Right ventricle myocardium inferior (tissue), 1 donor: Measurements from ENCODE around the gene ZBTB20. TPM values are rescaled to one million over a fixed set of nuclear protein-coding genes. Genes with fewer than 3 reads are reported as not detected.

ENCODE experiments used
- ATAC-seq: fragments of 200-7000 bp; cut with Tn5 transposase; one replicate; pipeline ENCODE4 v1.9.1; 2020; ENCODE audit warnings: mild to moderate bottlenecking, moderate library complexity
- DNase-seq: peaks from one replicate; pipeline ENCODE4 v3.0.0; 2021; ENCODE audit errors: missing footprints
- intact Hi-C: fragments of 100-400 bp; cut with DNase I; formaldehyde crosslinking; loops from one replicate; pipeline ENCODE4 v1.11.0; 2022
- total RNA-seq: library from RNA; stranded (reverse); fragmentation: NEBNext Ultra II Directional; extraction: Animal tissue kit (Norgen Biotek cat#: 25700); gene quantifications from one replicate; pipeline ENCODE4 v1.2.1, GENCODE V29; 2021
- donor health status: DM: no; HTN: yes; CAD: no; lungs with severe emphysema.

Gene ZBTB20
- total RNA-seq, 1 donor from 2014 or later: 55.7 TPM

DNA sequence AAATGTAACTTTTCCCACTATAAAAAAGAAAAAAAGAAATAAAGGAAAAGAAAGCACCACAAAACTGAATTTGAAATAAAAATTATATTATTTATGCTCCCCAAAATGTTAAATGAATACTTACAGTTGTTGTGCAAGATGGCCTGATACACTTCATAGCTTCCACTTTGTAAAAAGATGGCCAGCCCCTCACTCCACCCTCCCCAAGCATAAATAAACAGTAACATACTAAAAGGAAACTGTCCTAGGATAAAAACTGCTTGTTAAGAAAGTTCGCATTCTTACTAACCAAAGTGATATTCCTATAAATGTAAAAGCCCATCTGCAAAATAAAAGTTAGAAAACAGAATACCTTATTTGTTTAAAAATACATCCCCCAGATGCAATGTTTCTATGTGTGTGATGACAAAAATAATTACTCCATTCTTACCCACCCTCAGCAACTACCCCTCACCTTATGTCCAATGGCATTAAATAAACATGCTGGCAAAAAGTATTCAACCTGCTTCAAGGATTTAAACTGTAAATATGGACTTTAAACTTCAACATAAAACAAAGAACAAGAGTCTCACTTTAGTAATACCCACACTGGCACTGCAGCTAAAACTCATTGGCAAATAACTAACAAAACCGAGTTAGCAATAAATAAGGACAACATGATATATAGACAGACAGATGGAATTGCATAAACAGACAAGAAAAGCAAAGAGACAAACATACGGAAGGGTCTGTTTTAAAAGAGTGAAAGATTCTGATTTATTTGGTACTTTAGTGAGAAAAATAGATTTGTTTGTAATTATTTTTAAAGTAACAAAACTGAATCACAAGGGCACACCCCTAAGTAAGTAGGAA is 47.7 kb downstream of the ZBTB20 start:
- ATAC-seq (no peak), DNase-seq (no peak)
- intact Hi-C loops: loop anchor here (2.0 to 10.0 kb wide), 2 partner anchors 47 to 475 kb away; partner anchors contain the start of gene ZBTB20

DNA sequence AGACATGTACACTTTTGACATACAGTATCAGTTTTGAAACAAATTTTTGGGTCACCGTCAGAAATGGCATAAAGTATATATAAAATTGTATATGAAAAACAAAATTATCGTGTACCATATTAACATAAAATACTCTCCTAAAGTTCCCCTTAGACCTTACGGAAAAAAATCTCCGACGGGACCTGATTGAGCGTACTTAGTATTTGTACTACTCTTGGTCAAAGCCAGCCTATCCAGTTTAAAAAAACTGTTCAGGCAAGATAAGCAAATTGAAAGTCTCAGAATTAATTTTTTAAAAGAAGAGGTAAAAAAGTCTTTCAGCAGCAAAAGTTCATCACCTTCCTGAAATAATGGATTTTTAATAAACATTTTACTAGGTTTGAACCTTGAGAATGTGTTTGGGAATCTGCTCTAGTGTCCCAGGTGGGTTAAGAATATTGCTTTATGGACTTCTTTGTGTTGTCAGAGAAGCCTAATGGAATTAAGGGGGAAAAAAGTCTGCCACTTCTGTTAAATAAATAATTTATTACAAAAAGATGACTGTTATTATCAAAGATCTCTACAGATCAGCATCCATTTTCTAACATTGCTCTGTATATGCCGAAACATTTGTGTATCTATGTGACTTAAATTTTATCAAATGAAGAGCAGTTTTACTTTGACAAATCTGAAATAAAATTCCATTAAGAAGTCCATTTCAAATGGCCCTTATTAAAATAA is 48.6 kb downstream of the ZBTB20 start:
- intact Hi-C loops: loop anchor here (2.0 to 10.0 kb wide), 2 partner anchors 48 to 474 kb away; partner anchors contain the start of gene ZBTB20

DNA sequence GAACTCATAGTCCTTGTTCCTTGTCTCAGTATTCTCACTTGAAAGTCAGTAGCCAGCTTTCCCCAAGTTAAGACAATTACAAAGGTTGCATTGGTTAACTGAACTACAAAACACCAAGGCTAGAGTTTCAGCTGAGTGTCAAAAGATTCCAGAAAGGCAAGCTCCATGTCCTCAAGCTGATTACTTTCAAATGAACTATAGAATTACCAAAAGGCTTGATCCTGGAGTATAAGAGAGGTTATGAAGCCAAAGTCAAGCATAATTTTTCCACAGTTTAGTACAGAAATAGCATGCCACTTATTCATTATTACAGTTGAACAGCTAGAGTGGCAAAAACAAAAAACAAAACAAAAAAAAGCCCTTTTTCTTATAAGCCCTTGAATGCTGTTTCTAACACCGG is 51.9 kb downstream of the ZBTB20 start:
- no peak for DNase-seq
- intact Hi-C loops: loop anchor here (10.0 kb wide), 1 partner anchor 470 kb away; no protein-coding TSS in a partner anchor
- no peak for ATAC-seq

More for the DNA sequence above, 48.6 kb downstream of the ZBTB20 start:
- no peak for ATAC-seq
- no peak for DNase-seq

DNA sequence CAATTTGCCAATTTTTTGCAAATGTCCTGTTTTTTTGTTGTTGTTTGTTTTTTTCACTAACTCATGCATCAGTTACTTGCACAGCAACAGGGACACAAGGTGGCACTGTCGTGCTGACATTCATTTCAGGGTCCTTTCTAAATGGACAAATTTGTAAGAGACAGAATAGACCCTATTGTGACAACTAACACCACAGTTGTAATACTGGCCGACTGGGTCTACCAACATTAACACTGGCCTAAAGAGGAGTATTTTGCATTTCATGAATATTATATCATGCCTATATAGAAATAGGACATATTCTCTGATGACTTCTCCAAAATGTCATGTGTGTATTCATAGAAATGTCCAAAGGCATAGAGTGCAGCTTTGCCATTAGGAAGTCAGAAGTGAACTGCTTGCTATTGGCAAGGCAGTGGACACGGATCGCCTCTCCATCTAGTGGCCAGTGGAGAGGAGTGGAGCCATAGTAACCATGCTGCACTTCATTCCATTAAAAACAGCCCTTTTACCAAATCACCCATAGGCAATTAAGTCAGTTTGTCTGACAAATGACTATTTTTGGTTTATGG is 54.8 kb downstream of the ZBTB20 start:
- intact Hi-C loops: loop anchor here (2.0 to 10.0 kb wide), 4 partner anchors 50 to 468 kb away; no protein-coding TSS in a partner anchor
- ATAC-seq: peak; percentile 98
- DNase-seq: peak; percentile 71

DNA sequence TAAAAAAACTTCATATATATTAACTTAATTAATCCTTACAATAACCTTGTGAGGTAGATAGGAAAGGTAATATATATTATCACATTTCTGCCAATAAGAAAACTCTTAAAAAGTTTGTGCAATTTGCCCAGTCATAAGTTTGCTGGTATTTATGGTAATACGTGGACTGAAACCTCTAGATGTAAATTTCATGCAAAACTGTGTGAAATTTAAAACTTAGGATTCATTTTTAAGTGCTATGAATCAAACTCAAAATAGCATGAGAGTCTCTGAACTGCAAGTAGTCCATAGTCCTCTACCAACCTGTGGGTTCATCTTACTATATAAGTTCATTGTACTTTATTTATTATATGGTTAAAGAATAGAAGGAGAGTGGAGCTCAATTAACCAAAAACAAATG is 56.4 kb downstream of the ZBTB20 start:
- DNase-seq (no peak), ATAC-seq (no peak)
- intact Hi-C loops: loop anchor here (5.0 to 10.0 kb wide), 3 partner anchors 48 to 466 kb away; no protein-coding TSS in a partner anchor

DNA sequence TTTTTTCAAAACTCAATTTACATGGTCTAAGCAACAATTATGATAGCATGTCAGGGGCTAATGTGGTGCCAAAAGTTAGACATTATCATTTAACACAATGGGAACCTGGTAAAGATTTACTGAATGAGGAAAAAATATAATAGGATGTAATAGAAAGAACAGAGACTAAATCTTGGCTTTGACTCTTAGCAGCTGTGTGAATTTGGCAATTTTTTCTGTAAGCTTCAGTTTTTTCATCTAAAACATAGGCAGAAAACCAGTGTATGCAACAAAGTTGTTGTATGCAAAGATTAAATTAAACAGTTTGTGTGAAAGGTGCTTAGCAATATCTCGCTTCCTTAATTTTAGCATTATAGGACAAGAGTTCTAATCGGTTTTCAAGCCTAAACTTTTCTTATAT is 57.6 kb downstream of the ZBTB20 start:
- ATAC-seq (no peak), DNase-seq (no peak)
- intact Hi-C loops: loop anchor here (10.0 kb wide), 1 partner anchor 705 kb away; no protein-coding TSS in a partner anchor

DNA sequence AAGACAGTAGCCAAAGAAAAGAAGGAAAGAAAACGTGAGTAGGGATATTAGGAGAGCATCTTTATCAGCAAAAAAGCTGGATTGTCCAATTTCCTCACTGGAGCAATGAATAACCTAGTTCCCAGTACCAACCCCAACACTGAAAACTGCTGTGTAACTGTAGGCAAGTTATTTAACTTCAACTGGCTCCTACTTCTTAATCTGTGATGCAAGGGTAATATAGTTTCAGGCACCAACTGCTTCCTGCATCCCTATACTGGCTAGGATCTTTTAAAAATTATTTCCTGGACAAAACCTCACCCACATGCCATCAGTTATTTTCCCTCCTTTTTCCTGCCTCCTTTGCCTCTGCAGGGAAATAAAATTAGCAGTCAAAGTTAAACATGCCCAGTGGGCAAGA is 59.6 kb downstream of the ZBTB20 start:
- ATAC-seq: no peak
- intact Hi-C loops: loop anchor here (10.0 kb wide), 1 partner anchor 703 kb away; no protein-coding TSS in a partner anchor
- DNase-seq: no peak

DNA sequence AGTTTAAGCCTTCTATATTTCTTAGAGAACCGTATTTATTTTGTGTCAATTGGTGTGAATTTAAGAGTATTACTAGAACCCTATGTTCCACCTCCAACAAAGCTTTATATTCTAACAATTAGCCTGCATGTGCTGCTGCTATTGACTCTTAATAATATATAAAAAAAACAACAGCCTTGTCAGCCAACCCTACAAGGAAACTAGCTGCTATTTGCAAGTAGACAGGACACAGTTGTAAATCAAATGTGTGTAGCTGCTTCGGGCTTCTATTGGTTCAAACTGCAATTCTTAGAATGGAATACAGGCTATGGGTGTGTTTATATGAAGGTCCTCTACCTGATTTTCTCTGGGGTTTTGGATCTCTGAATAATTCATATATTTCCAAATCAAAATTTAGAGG is 60.7 kb downstream of the ZBTB20 start:
- DNase-seq (no peak), ATAC-seq (no peak)
- intact Hi-C loops: loop anchor here (10.0 kb wide), 1 partner anchor 702 kb away; no protein-coding TSS in a partner anchor

DNA sequence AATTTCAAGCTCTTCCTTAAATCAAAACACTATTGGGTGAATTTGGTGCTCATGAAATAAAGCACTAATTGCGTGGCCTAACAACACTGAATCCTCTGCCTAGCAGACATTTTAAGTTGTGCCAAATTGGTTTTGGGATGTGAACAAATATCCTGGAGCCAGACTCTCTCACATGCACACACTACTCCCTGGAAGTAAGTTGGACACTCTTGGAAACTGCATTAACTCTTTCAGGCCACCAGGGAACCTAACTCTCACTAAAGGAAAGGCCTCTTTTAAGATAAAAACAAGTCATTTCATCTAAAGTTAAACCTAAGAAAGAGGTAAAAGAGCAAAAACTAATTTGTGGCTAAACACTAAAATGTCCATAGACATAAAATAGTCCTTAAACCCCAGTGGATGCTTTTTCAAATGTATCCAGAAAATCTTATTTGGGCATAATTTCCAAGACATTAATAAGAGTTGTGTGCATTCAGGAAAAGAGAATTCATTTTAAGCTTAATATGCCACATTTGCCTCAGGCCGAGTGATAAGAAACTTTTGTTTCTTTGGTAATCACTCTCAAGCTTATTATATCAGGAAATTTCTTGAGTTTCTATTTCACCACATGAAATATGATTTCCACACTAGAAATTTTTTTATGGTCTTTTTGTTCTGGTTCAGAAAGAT is 61.8 kb downstream of the ZBTB20 start:
- DNase-seq (no peak), ATAC-seq (peak; percentile 76)
- intact Hi-C loops: loop anchor here (10.0 kb wide), 1 partner anchor 701 kb away; no protein-coding TSS in a partner anchor

DNA sequence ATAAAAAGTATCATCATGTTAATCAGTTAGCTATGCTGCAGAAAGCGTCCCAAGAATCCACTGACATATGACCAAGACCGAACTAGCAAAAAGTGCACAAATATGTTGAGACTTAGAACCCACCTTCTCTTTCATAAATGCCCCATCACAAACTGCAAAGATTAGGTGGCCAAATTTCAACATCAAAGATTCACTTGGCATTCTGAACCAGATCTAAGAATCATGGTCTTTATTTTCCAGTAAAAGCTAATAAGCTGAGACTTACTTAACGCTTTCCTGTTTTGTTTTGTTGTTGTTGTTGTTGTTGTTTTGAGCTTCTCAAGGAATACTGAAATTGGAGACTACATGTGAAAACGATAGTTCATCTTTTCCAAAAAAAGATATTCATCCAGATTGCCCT is 62.4 kb downstream of the ZBTB20 start:
- DNase-seq: no peak
- ATAC-seq: no peak
- intact Hi-C loops: loop anchor here (10.0 kb wide), 1 partner anchor 700 kb away; no protein-coding TSS in a partner anchor

DNA sequence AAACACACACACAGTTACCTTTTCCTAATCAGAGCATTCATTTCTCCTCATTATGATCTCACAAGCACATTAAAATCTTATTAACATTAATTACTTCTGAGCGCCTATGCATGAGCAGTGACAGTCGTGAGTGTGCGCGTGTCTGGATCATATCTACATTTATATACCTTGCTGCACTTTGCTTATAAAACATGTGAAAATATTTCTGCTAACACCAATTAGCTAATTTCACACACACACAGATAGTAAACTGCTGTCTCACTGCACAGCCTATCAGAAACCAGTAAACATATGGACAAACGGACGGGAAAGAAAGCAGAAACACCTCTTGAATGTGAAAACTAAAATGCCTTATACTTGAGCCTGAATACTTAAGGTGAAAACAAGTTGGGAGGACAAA is 64.8 kb downstream of the ZBTB20 start:
- intact Hi-C loops: loop anchor here (10.0 kb wide), 1 partner anchor 697 kb away; no protein-coding TSS in a partner anchor
- DNase-seq (no peak), ATAC-seq (no peak)

DNA sequence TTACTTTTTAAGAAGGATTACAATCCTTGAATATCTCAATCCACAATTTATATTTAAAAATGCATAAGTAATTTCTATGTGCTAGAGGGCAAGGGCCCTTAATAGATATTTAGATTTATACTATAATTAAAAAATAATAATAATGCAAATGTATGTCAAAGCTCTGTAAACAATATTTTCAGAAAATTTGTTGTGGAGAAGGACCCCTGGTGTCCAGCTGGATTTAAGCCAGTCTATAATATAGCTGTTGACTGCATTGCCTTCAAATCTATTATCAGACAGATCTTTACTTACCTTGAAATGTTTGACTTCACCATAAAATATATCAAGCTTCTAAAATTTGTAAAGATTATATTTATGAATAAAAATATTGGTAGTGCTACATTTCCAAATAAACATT is 65.6 kb downstream of the ZBTB20 start:
- ATAC-seq (no peak), DNase-seq (no peak)
- intact Hi-C loops: loop anchor here (10.0 kb wide), 1 partner anchor 697 kb away; no protein-coding TSS in a partner anchor

DNA sequence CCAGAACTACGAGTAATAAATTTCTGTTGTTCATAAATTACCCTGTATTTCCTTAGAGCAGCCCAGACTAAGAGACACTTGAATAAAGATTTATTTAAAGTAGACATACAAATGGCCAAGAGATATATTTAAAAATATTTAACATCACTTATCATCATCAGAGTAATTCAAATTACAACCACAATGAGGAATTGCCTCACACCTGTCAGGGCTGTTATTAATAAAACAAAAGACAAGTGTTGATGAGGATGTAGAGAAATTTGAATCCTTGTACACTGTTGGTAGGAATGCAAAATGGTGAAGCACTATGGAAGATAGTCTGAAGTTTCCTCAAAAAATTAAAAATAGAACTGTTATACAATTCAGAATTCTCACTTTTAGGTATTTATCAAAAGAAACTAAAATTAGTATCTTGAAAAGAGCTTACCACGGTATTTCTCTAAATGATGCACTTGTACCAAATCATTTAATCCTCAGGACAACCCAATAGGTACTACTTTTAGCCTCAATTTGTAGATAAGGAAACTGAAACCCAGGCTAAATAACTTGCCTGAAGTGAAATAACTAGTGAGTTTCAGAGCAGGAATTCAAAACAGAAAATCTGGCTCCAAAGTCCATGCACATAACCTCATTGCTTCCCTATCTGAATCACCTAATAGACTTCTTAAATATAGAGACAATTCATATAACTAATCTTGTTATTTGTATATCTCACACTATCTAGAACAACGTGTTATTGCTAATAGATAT is 69.4 kb downstream of the ZBTB20 start:
- no peak for ATAC-seq
- DNase-seq: no peak
- intact Hi-C loops: no loop called here

DNA sequence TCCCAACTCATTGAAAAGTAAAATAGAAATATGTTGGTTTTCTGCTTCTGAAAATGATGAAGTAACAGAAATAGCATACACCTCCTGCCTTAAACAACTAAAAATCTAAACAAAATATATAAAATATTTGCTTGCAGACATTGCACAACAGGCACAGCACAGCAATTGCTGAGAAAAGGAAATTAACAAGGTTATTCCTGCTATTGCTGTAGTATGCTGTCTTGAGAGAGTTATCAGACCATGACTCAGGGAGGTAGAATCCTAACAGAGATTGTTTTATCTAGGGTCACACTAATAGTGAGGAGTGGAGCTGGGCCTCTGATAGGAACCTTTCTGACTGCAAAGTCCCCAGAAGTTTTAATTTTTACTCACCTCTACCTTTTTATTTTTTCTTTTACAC is 72.6 kb downstream of the ZBTB20 start:
- intact Hi-C loops: no loop called here
- no peak for ATAC-seq
- DNase-seq: no peak

DNA sequence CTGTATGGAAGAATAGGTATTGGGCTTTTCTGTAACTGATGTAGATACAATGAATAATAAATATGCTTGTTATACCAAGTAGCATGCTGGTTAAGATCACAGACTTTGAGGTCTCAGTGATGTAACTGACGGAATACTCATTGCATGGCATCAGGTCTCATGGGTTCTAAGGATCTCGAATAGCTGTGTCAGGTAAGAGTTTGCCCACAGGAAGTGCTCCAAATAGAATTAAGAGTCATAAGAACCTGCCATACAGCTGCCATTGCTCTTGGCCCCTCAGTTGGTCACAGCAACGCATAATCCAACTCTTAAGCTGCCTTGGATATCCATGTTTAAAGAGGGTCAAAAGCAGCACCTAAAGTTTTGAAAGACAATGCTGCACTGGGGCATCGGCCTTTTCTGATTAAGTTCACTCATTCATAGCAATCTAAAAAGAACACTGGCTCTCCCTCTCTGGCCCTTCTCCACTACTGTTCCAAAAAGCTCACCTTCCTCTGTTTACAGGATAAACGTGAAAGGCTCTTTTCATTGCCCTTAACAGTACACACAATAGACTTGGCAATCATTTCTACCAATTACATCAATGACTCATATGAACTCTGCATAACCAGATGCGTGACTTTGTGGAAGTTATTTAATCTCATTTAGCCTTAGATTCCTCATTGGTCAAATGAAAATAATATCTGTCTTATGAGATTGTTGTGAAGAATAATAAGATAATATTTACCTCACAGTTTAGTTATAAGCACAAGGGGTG is 74.6 kb downstream of the ZBTB20 start:
- DNase-seq: no peak
- no peak for ATAC-seq
- intact Hi-C loops: no loop called here

DNA sequence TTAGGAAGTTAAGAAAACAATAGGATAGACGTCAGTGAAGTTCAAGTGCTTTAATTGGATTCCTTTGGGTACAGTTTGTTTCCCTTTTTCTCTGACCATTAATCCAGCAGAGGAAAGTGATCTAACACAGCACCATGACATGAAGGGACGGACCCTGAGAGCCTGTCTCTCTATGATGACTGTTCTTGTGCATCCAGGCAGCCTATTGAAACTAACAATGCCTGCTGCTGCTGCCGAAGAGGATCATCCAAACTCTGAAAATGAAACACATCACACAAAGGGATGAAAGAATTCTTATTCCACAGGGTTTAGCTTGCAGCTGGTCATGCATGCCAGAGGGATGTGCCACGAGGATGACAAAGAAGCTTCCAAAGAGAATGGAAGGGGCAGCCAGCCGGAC is 75.5 kb downstream of the ZBTB20 start:
- no peak for DNase-seq
- intact Hi-C loops: loop anchor here (2.0 kb wide), 1 partner anchor 29 kb away; no protein-coding TSS in a partner anchor

DNA sequence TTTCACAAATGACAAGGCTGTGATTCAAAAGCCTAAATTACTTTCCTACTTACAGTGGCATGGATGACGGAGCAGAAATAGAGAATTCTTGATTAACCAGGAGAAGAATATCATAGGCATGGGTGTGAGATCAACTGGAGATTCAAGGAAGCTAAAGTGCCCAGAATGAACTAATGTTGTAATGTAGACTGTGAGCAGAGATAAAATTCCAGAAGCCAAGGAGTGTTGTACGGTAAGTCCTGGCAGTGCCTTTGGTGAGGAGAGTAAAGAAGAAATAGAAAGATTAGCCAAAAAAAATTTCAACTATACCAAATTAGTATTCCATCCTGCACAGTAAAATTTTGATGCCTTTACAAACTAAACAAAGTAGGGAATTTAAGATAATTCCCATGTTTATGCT is 75.9 kb downstream of the ZBTB20 start:
- intact Hi-C loops: loop anchor here (2.0 kb wide), 1 partner anchor 28 kb away; no protein-coding TSS in a partner anchor
- ATAC-seq: no peak
- DNase-seq: no peak

More for the DNA sequence above, 75.5 kb downstream of the ZBTB20 start:
- ATAC-seq: no peak
